Frontal cortex (tissue), 4 donors: Measurements from ENCODE around the gene TRIM61. TPM values are rescaled to one million over a fixed set of nuclear protein-coding genes. Genes with fewer than 3 reads are reported as not detected.
"Not testable (repeated sequence)": the region's sequence is repeated elsewhere in the genome, so short reads cannot be mapped to it uniquely, and the experiment has no call there.

Experiments used
- DNase-seq, 2 donors: peaks; one replicate each; pipeline ENCODE4 v3.0.0; 2012; ENCODE audit warnings: low spot score in 2 of 2
- FAIRE-seq: peaks from 2 replicates; lab custom pipeline; 2012; peaks lifted over from hg19 to GRCh38; lab: Jason Lieb, UNC
- total RNA-seq: library from RNA; depleted of rRNA; stranded (reverse); fragments of >200 nt; gene quantifications from one replicate; pipeline ENCODE4 v1.2.3, GENCODE V29; 2014
- donor health status: control.
- donor health status: control.
- donor health status: control.

The TRIM61 gene
- total RNA-seq: 1.6 TPM

DNA sequence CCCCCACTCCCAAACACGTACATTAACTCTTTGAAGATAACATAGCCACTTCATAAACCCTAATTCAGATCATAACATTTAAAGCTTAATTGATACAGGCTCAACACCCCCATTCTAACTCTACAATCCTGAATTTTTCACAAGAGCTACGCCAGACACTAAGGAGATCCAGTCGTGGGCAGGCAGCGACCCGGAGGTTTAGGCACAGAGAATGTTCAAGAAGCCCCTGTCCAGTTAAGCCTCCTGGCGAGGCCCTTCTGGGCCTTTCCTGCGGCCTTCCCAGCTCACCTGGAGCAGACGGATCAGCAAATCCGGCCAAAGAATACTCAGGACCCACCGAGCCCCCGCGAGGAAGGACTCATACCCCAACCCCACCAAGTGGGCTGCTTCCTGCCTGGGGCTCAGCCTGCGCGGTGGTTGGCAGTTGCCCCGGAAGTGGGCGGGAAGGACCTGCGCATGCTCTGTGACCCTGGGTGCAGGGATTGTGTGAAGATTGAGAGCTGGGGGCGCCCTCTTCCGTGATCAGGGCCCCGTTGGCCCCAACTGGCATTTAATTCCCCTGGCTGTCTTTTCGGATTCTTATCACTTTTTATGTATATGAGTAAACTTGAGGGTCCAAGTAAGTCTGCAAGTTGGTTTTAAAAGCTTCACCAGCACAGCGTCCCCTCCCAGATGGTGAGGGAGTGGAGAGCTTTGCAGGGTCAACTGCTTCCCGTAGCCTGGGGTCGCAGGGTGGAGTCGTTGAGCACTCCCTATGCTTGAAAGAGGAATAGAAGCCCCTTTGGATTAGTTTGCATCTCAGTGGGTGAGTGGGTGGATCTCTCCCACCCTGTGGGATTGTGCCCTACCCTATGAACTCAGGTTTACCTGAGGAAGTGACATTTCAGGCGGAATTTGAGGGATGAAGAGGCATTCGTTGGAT, at the start of gene TRIM61:
Gene TRIM61 (minus strand): TSS at position 415 of the 922 bp plus-strand sequence. CDS start 7,655 bp downstream, outside the sequence.
- FAIRE-seq (no peak), DNase-seq (no peak)

DNA sequence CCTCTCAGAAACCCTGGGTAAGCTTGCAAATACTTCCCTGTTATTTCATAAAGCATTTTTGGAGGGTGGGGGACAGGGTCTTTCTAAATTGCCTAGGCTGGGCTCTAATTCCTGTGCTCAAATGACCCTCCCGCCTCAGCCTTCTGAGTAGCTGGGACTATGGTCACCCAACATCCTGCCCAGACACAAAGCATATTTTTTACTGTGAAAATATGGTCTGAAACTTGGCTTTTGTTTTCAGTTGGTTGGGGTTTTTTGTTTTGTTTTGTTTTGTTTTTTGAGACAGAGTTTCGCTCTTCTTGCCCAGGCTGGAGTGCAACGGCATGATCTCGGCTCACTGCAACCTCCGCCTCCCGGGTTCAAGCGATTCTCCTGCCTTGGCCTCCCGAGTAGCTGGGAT, 48.3 kb upstream of the TRIM61 start:
- FAIRE-seq, DNase-seq: not testable (repeated sequence)

DNA sequence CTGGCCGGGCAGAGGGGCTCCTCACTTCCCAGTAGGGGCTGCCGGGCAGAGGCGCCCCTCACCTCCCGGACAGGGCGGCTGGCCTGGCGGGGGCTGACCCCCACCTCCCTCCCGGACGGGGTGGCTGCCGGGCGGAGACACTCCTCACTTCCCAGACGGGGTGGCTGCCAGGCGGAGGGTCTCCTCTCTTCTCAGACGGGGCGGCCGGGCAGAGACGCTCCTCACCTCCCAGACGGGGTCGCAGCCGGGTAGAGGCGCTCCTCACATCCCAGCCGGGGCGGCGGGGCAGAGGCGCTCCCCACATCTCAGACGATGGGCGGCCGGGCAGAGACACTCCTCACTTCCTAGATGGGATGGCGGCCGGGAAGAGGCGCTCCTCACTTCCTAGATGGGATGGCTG, 42.5 kb upstream of the TRIM61 start:
- not testable (repeated sequence) for FAIRE-seq, DNase-seq

DNA sequence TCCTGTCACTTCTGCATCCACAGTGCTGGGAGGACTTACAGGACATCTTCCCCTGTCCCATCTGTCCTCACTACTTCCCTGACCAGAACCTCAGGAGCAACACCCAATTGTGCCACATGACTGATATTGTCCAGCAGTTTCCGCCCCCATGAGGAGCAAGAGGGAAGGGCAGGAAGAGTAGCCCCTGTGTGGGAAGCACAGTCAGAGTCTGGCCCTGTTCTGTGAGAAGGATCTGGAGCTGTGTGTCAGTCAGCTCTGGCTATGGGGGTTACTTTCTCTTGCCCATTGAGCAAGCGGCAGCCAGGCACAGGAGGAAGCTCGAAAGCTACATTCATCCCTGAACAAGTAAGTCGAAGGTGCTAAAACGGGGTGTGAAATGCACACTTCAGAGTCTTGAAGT, 39.5 kb upstream of the TRIM61 start:
- DNase-seq (no peak), FAIRE-seq (no peak)

DNA sequence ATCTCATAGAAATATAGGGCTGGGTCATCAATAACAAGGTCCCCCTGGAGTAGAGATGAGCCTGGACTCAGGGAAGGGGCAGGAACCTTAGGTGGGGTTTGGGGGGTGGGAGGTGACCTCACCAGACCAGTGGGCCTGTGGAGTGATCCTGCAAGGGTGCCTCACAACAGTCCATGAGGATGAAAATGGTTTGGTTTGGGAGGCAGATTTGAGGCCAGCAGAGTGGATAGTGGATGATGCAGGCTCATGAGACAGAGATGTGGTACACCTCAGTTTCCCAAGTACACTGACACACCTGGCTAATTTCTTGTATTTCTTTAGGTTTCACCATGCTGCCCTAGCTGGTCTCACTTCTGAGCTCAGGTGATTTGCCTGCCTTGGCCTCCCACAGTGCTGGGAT, 36.2 kb upstream of the TRIM61 start:
- FAIRE-seq (no peak), DNase-seq (no peak)

DNA sequence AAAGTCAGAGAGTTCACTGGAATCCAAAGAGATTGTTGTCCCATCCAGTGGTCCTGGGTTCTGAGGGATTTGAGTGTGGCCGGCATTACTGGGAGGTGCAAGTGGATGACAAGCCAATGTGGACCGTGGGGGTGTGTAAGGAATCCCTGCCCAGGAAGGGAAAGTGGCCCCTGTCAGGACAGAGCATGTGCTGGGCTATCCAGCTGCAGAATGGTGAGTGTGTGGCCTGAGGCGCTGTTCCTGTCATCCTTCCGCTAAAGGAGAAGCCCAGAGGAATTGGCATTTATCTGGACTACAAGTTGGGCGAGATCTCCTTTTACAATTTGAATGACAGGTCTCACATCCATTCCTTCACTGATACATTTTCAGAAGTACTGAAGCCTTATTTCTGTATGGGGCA, 33.9 kb upstream of the TRIM61 start:
- DNase-seq (no peak), FAIRE-seq (no peak)

DNA sequence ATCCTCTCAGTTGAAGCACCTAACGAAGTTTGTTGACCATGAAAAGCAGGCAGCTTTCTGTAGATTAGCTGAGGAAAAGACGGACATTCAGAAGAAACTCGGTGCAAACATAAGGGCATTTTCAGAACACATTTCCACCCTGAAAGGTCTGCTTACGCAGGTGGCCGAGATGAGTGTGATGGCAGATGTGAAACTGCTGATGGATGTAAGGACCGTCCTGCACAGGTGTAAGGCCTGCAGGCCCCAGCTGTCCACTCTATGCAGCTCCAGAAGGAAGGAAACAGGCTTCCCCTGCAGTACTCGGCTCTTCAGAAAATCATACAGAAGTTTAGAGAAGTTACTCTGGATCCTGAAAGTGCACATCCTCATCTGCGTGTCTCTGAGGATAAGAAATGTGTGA, 33.5 kb upstream of the TRIM61 start:
- FAIRE-seq (no peak), DNase-seq (no peak)

DNA sequence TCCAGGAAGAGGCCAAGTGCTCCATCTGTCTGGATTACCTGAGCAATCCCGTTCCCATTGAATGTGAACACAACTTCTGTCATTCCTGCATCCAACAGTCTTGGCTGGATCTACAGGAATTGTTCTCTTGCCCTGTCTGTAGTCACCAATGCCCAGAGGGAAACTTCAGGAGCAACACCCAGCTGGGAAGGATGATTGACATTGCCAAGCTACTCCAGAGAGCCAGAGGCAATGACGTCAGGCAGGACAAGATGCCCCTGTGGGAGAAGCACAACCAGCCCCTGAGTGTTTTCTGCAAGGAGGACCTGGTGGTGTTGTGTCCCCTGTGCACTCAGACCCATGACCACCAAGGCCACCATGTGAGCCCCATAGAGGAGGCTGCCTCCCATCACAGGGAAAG, 33.0 kb upstream of the TRIM61 start:
- no peak for FAIRE-seq
- no peak for DNase-seq

DNA sequence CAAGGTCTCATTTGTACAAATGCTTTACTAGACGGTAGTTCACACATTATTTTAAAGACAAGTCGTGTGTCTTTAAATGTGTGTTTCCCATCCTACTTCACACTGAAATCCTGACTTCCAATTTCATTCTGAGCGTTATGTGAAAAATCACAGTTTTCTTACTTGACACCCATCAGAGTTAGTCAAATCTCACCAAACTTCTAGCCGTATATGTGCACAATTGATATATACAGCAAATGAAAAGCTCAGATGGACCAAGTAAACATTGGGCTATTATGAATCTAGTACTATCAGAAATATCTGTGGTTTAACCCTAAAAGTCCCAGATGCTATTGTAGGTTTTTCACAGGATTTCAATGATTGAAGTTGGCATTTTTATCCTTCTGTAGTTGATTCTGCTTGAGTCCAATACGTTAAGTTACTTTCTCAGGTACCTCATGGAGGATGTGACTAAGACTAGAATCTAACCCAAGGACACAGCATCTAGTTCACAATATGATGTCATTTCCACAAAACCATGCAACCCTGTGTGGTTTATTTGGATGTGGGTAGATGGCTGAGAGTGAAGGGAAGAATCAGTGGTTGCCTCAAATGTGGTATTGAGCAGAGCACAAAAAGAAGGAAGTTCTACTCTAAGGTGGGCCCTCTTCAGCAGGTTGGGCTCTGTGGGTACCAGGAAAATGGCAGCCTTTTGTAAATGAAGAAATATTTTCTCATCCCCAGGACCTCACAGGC, 32.2 kb upstream of the TRIM61 start:
- DNase-seq (no peak), FAIRE-seq (no peak)

DNA sequence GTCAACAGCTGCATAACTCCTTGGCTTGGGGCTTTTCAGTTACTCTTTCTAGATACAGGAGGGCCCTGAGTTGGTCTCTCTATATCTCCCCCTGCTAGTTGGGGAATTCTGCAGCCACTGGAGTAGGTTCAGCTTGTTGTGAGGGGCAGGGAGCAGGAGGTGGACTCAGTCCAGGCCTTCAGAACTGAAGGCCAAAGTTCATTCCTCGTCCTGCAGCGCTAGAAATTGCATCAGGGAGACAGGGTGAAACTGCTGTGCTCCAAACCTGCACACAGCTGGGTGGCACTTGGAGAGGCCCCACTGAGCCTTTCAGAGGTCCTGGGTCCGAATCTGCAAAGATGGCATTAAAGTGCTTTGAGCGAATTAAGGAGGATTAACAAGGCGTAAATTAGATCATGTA, 29.4 kb upstream of the TRIM61 start:
- no peak for FAIRE-seq
- no peak for DNase-seq

DNA sequence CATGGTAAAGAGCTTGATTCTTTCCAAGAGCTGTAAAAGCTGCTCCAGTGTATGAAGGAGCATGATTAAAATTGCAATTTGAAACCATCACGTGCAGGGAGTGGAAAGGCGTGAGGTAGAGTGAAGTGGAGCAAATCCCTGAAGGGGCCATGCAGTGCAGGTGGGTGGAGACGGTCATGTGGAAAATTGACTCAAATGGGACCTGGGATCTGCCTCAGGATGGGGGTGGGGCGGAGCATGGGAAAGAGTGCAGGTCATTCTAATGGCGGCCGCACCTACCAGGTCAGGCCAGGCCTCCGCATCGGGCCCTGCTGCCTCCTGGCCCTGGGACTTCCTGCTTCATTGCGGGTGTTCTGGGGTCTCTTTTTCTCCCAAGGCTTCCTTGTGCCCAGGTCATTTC, 29.0 kb upstream of the TRIM61 start:
- no peak for FAIRE-seq
- no peak for DNase-seq

DNA sequence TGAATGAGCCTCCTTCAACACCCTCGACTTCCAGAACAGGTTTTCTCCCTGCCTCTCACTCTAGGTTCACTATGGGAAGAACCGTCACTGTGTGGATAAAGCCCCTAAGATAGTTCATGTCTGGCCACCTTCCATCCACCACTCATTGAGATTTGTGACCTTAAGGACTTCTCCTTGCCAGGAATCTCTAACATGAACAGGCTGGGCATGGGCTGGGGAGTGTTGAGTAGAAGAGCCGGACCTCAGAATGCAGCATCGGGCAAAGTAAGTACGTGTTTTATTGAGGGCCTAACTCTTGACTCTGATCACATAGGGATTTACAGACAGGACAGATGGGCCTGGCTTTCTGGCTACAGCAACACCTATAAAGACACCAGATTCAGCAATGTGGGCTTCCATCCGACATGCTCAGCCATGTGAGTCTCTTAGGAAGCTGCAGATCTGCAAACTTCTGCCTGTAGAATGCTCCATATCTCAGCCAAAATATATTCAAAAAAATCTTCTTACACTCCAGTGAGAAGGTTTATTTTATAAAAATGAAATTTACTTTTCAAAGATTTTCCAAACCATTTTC, 28.0 kb upstream of the TRIM61 start:
- FAIRE-seq (no peak), DNase-seq (no peak)

DNA sequence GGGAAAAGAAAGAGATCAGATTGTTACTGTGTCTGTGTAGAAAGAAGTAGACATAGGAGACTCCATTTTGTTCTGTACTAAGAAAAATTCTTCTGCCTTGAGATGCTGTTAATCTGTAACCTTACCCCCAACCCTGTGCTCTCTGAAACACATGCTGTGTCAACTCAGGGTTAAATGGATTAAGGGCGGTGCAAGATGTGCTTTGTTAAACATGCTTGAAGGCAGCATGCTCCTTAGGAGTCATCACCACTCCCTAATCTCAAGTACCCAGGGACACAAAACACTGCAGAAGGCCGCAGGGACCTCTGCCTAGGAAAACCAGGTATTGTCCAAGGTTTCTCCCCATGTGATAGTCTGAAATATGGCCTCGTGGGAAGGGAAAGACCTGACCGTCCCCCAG, 24.5 kb upstream of the TRIM61 start:
- FAIRE-seq, DNase-seq: not testable (repeated sequence)

DNA sequence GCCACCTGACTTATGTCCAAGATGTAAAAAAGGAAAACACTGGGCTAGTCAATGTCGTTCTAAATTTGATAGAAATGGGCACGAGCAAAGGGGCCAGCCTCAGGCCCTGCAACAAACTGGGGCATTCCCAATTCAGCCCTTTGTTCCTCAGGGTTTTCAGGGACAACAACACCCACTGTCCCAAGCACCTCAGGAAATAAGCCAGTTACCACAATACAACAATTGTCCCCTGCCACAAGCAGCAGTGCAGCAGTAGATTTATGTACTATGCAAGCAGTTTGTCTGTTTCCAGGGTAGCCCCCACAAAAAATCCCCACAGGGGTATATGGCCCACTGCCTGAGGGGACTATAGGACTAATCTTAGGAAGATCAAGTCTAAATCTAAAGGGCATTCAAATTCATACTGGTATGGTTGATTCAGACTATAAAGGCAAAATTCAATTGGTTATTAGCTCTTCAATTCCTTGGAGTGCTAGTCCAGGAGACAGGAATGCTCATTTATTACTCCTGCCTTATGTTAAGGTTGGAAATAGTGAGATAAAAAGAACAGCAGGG, 21.1 kb upstream of the TRIM61 start:
- DNase-seq, FAIRE-seq: not testable (repeated sequence)

DNA sequence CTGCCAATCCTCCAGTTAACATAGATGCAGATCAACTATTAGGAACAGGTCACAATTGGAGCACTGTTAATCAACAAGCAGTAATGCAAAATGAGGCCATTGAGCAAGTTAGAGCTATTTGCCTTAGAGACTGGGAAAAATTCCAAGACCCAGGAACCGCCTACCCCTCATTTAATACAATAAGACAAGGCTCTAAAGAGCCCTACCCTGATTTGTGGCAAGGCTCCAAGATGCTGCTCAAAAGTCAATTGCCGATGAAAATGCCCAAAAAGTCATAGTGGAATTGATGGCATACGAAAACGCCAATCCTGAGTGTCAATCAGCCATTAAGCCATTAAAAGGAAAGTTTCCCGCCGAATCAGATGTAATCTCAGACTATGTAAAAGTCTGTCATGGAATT, 20.5 kb upstream of the TRIM61 start:
- FAIRE-seq (no peak), DNase-seq (no peak)

DNA sequence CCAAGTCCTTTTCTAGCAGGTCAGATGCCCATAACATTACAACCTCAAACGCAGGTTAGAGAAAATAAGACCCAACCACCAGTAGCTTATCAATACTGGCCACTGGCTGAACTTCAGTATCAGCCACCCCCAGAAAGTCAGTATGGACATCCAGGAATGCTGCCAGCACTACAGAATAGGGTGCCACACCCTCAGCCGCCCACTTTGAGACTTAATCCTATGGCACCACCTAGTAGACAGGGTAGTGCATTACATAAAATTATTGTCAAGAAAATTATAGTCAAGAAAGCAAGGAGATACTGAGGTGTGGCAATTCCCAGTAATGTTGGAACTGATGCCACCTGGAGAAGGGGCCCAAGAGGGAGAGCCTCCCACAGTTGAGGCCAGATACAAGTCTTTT, 19.9 kb upstream of the TRIM61 start:
- FAIRE-seq (no peak), DNase-seq (no peak)

DNA sequence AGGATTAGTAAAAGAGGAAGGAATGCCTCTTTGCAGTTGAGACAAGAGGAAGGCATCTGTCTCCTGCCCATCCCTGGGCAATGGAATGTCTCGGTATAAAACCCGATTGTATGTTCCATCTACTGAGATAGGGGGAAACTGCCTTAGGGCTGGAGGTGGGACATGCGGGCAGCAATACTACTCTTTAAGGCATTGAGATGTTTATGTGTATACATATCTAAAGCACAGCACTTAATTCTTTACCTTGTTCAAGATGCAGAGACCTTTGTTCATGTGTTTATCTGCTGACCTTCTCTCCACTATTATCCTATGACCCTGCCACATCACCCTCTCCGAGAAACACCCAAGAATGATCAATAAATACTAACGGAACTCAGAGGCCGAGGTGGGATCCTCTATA, 18.7 kb upstream of the TRIM61 start:
- FAIRE-seq, DNase-seq: not testable (repeated sequence)

DNA sequence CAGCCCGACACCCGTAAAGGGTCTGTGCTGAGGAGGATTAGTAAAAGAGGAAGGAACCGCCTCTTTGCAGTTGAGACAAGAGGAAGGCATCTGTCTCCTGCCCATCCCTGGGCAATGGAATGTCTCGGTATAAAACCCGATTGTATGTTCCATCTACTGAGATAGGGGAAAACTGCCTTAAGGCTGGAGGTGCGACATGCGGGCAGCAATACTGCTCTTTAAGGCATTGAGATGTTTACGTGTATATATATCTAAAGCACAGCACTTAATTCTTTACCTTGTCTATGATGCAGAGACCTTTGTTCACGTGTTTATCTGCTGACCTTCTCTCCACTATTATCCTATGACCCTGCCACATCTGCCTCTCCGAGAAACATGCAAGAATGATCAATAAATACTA, 13.3 kb upstream of the TRIM61 start:
- FAIRE-seq, DNase-seq: not testable (repeated sequence)

DNA sequence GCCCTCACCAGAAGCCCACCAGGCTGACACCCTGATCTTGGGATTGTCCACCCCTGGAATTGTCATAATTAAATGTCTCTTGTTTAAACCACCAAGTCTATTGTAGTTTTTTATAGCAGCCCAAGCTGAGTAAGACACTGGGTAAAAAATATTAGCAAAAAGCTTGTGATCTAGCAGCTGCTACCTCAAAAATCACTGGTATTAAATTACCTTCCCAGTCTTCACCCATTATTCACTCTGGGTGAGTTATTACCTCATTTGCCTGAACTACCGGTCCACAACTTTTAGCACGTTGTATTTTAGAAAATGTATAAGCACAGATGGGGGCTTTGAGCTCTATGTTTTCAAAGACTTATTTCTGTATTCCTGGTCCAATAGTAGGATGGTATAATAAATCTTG, 12.0 kb upstream of the TRIM61 start:
- FAIRE-seq: no peak

DNA sequence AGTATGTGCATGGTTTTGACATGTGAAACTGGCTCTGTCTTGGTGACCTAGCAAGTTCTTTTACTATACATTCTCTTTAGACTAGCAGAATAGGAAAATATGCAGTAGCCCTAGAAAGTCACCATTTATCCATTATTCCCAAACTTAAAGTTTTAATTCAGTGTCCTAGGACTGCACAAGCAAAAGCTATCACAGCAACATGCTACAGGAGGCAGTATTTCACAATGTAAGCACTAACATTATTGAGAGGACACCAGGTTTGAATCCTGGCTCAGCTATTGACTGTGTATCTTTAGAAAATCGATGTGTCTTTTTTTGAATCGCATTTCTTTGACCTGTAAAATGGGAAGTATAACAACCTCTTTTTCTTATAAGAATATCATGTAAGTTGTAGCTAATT, 5.5 kb downstream of the TRIM61 start:
- FAIRE-seq: not testable (repeated sequence)

More for the DNA sequence above, 12.0 kb upstream of the TRIM61 start:
- DNase-seq: no peak

More for the DNA sequence above, 5.5 kb downstream of the TRIM61 start:
- not testable (repeated sequence) for DNase-seq
